ENCODE measurements around the gene MYOC.
"Not testable (repeated sequence)": the region's sequence is repeated elsewhere in the genome, so short reads cannot be mapped to it uniquely, and the experiment has no call there.

The MYOC gene

DNA sequence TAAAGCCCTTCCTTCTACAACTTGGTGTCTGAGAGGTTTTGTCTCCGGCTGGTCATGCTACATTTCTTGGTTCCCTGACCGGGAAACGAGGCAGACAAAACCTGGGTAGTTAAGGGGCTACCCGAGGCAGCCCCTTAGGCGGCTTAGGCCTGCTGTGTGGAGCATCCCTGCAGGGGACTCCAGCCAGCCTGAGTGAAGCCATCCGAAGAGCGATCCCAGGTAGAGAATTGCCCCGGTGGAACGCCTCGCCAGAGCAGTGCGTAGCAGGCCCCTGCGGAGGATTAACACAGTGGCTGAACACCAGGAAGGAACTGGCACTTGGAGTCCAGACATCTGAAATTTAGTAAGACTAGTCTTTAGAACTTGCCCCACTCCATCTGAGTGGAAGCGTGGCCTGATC, 51.6 kb downstream of the MYOC start:
- DNase-seq = no peak

- not testable (repeated sequence) for DNase-seq
Observed at GRCh38 chr1:171600310-171600709, 52.2 kb downstream of the MYOC start.

DNA sequence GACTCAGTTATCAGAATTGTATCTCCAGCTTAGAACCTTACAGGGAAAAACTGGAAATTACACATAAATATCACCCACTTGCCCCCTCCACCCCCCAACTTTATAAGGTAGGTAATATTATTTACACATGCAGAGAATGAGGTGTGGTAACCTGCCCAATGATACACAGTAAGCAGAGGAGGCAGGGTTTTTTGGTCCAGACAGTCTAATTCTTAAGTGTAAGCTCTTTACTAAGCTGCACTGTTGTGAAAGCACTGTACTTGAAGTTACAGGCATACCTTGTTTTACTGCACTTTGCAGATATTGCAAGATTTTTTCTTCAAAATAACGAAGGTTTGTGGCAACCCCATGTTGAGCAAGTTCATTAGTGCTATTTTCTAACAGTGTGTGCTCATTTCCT, 55.3 kb downstream of the MYOC start:
- DNase-seq = no peak

- DNase-seq = no peak
Observed at GRCh38 chr1:171596705-171597104, 55.8 kb downstream of the MYOC start.

GRCh38 chr1:171596119-171596518, 56.4 kb downstream of the MYOC start:
- DNase-seq = no peak

- no peak for DNase-seq
Observed at GRCh38 chr1:171595324-171595723, 57.2 kb downstream of the MYOC start.

DNA sequence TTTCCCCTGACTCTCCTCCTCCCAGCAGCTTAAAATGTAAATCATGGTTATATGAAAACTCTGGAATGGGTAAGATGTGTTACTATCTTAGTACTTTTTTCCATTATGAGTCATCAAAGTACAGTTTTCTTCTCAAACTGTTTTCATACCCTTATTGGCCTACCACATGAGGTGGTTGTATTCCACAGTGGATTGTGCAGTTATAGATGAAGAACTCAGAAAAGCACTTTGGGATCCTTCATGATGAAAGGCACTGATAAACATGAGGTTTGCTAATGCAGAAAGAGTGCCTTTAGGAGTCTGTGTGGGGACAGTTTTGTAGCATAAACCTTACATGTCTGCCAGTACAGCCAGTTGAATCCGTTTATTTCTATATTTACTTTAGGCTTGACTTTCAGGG, 62.5 kb downstream of the MYOC start:
- no peak for DNase-seq

- DNase-seq = no peak
Observed at GRCh38 chr1:171588230-171588629, 64.3 kb downstream of the MYOC start.

DNA sequence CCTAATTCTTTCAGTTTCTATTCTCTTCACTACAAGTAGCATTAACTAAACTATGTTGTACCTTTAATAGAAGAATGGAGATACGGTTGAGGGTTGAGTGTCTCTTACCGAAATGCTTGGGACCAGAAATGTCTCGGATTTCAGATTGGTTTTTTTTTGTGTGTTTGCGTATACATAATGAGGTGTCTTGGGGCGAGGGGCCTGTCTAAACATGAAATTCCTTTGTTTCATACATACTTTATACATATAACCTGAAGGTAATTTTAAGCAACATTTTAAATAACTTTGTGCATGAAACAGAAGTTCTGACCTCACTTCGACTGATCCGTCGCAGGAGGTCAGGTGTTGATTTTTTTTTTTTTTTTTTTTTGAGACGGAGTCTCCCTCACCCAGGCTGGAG, 66.8 kb downstream of the MYOC start:
- DNase-seq = no peak

Measured in NCI-H1694 treated with DMSO at 0.1 percent for 48 hours (cell line).